Measurements from ENCODE around the gene GPD1L. TPM values are rescaled to one million over a fixed set of nuclear protein-coding genes. Genes with fewer than 3 reads are reported as not detected.

Gene GPD1L
- total and polyA plus RNA-seq, 2 of the 13 experiments (the other 11 are each of a cell fraction or from before 2014, with no cell fraction given) = 4.9 to 13.7 TPM

GRCh38 chr3:32077260-32078084, 28.9 kb upstream of the GPD1L start (continued):
- TF ChIP-seq, protein P1, sequence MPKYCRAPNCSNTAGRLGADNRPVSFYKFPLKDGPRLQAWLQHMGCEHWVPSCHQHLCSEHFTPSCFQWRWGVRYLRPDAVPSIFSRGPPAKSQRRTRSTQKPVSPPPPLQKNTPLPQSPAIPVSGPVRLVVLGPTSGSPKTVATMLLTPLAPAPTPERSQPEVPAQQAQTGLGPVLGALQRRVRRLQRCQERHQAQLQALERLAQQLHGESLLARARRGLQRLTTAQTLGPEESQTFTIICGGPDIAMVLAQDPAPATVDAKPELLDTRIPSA (CRISPR knock-in tag; IDR thresholded peaks at IDR 0.05; ENCODE audit: borderline replicate concordance) = no peak
- TF ChIP-seq KMT2A (CRISPR knock-in tag; IDR thresholded peaks at IDR 0.05) (0 out of 2 replicates have a peak, but pooled peaks have one; percentile 61), ZNF558 (CRISPR knock-in tag; IDR thresholded peaks at IDR 0.05; ENCODE audit: borderline replicate concordance) (no peak), ASH2L (IDR thresholded peaks at IDR 0.05; ENCODE audit: insufficient read length, low read depth, low read length) (peak; percentile 33), ZNF552 (CRISPR knock-in tag; IDR thresholded peaks at IDR 0.05; ENCODE audit: borderline replicate concordance) (0 out of 2 replicates have a peak, but pooled peaks have one; percentile 57), SMARCC2 (IDR thresholded peaks at IDR 0.05) (no peak), YEATS4 (CRISPR knock-in tag; IDR thresholded peaks at IDR 0.05; ENCODE audit: borderline replicate concordance) (peak; percentile 68), TEAD2 (CRISPR knock-in tag; IDR thresholded peaks at IDR 0.05) (no peak), FOXO1 (CRISPR knock-in tag; IDR thresholded peaks at IDR 0.05) (0 out of 2 replicates have a peak, but pooled peaks have one; percentile 8), SNAPC4 (CRISPR knock-in tag; IDR thresholded peaks at IDR 0.05) (no peak), TFDP2 (CRISPR knock-in tag; IDR thresholded peaks at IDR 0.05) (0 out of 2 replicates have a peak, but pooled peaks have one; percentile 41), SNRNP70 (IDR thresholded peaks at IDR 0.05; ENCODE audit: low read depth, low read length) (no peak), STAT5B (CRISPR knock-in tag; IDR thresholded peaks at IDR 0.05) (no peak), NFIB (CRISPR knock-in tag; IDR thresholded peaks at IDR 0.05; ENCODE audit: borderline replicate concordance) (no peak), AGO2 (optimal IDR thresholded peaks at IDR 0.05; ENCODE audit: low read depth, low read length) (no peak), SRSF9 (IDR thresholded peaks at IDR 0.05; ENCODE audit: borderline replicate concordance, insufficient read depth, low read depth, low read length, poor library complexity, severe bottlenecking) (no peak), ZNF546 (CRISPR knock-in tag; conservative IDR thresholded peaks at IDR 0.05) (peak; percentile 65; the same call in 1 of the 2 replicates)
- TF ChIP-seq, protein P2, sequence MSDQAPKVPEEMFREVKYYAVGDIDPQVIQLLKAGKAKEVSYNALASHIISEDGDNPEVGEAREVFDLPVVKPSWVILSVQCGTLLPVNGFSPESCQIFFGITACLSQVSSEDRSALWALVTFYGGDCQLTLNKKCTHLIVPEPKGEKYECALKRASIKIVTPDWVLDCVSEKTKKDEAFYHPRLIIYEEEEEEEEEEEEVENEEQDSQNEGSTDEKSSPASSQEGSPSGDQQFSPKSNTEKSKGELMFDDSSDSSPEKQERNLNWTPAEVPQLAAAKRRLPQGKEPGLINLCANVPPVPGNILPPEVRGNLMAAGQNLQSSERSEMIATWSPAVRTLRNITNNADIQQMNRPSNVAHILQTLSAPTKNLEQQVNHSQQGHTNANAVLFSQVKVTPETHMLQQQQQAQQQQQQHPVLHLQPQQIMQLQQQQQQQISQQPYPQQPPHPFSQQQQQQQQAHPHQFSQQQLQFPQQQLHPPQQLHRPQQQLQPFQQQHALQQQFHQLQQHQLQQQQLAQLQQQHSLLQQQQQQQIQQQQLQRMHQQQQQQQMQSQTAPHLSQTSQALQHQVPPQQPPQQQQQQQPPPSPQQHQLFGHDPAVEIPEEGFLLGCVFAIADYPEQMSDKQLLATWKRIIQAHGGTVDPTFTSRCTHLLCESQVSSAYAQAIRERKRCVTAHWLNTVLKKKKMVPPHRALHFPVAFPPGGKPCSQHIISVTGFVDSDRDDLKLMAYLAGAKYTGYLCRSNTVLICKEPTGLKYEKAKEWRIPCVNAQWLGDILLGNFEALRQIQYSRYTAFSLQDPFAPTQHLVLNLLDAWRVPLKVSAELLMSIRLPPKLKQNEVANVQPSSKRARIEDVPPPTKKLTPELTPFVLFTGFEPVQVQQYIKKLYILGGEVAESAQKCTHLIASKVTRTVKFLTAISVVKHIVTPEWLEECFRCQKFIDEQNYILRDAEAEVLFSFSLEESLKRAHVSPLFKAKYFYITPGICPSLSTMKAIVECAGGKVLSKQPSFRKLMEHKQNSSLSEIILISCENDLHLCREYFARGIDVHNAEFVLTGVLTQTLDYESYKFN (CRISPR knock-in tag; conservative IDR thresholded peaks at IDR 0.05) = peak; percentile 20; the same call in 1 of the 2 replicates
